HG02943 (cell line): ENCODE results near the gene CERS3.

ENCODE experiments used
- ATAC-seq: cut with Tn5 transposase; IDR thresholded peaks from one replicate; pipeline ENCODE4 v1.9.1; 2021; ENCODE audit warnings: mild to moderate bottlenecking, low read depth, moderate library complexity; ENCODE audit not compliant: unreplicated experiment

CERS3 gene

GRCh38 chr15:100531204-100531603 is 2.5 kb upstream of the CERS3 start:
- no peak for ATAC-seq

GRCh38 chr15:100529556-100529955 is 806 bp upstream of the CERS3 start:
- ATAC-seq = no peak

GRCh38 chr15:100526027-100526481 is 2.7 kb downstream of the CERS3 start:
- no peak for ATAC-seq

- no peak for ATAC-seq
Observed at GRCh38 chr15:100525436-100525835, 3.3 kb downstream of the CERS3 start.

- ATAC-seq = no peak
Observed at GRCh38 chr15:100524326-100524725, 4.4 kb downstream of the CERS3 start.

GRCh38 chr15:100521907-100522306 is 6.8 kb downstream of the CERS3 start:
- ATAC-seq = no peak

- no peak for ATAC-seq
Observed at GRCh38 chr15:100520132-100520921, 8.4 kb downstream of the CERS3 start.

- ATAC-seq = no peak
Observed at GRCh38 chr15:100517846-100518245, 10.9 kb downstream of the CERS3 start.

- ATAC-seq = no peak
Observed at GRCh38 chr15:100516643-100517512, 11.9 kb downstream of the CERS3 start.

- no peak for ATAC-seq
Observed at GRCh38 chr15:100515758-100516157, 13.0 kb downstream of the CERS3 start.

- ATAC-seq = no peak
Observed at GRCh38 chr15:100508641-100509300, 20.0 kb downstream of the CERS3 start.

- ATAC-seq = no peak
Observed at GRCh38 chr15:100502651-100503050, 26.1 kb downstream of the CERS3 start.

- ATAC-seq = no peak
Observed at GRCh38 chr15:100501117-100501516, 27.6 kb downstream of the CERS3 start.

- no peak for ATAC-seq
Observed at GRCh38 chr15:100500226-100500990, 28.3 kb downstream of the CERS3 start.

- no peak for ATAC-seq
Observed at GRCh38 chr15:100495861-100496260, 32.9 kb downstream of the CERS3 start.

- no peak for ATAC-seq
Observed at GRCh38 chr15:100493213-100493612, 35.5 kb downstream of the CERS3 start.

- no peak for ATAC-seq
Observed at GRCh38 chr15:100484443-100484842, 44.3 kb downstream of the CERS3 start.

- no peak for ATAC-seq
Observed at GRCh38 chr15:100483370-100483769, 45.4 kb downstream of the CERS3 start.

GRCh38 chr15:100476805-100477204 is 51.9 kb downstream of the CERS3 start:
- ATAC-seq = no peak

- no peak for ATAC-seq
Observed at GRCh38 chr15:100472736-100473135, 56.0 kb downstream of the CERS3 start.
